Common myeloid progenitor, CD34-positive (primary cell): ENCODE data around the gene NAA20.

Source experiments
- CTCF ChIA-PET: fragments of 350-600 bp; sonication (Branson Sonifier 250); formaldehyde crosslinking; loops from one replicate; lab custom pipeline; 2021; ENCODE audit warnings: antibody characterized with exemption; lab: Charles Lee
- POLR2A ChIA-PET: fragments of 350-600 bp; sonication (Branson Sonifier 250); formaldehyde crosslinking; loops from one replicate; lab custom pipeline; 2021; ENCODE audit warnings: antibody characterized with exemption; lab: Charles Lee
- DNase-seq, 3 donors: peaks; one replicate each; pipeline versions ENCODE4 v3.0.0 to v3.0.0-alpha.2; 2013
- H3K27ac ChIP-seq, 2 experiments: 1 replicate in 1 of 2; 2 replicates in 1 of 2; pipeline ENCODE4 v1.7.0; 2013; ENCODE audit warnings: inconsistent platforms in 2 of 2, low read length in 2 of 2, mild to moderate bottlenecking in 2 of 2, low read depth in 1 of 2, moderate library complexity in 1 of 2; ENCODE audit not compliant: severe bottlenecking in 2 of 2, insufficient read depth in 1 of 2, poor library complexity in 1 of 2
- H3K27me3 ChIP-seq, 5 experiments: replicated peaks in 2 of 5; 1 replicate in 3 of 5; 2 replicates in 2 of 5; pipeline versions ENCODE4 v1.6.1 to v1.7.0; 2013; ENCODE audit warnings: low read length in 4 of 5, mild to moderate bottlenecking in 2 of 5, moderate library complexity in 2 of 5, inconsistent platforms in 1 of 5; ENCODE audit not compliant: insufficient read depth in 5 of 5, control insufficient read depth in 4 of 5
- H3K36me3 ChIP-seq, 4 experiments: 1 replicate in 2 of 4; 2 replicates in 2 of 4; pipeline versions ENCODE4 v1.6.1 to v1.7.0; 2013; ENCODE audit warnings: low read length in 3 of 4, control low read depth in 1 of 4, mild to moderate bottlenecking in 1 of 4; ENCODE audit not compliant: control insufficient read depth in 4 of 4, insufficient read depth in 4 of 4
- H3K4me1 ChIP-seq, 4 experiments: 1 replicate in 3 of 4; 2 replicates in 1 of 4; pipeline versions ENCODE4 v1.6.1 to v1.7.1; 2013; ENCODE audit warnings: low read length in 3 of 4, mild to moderate bottlenecking in 3 of 4, control low read depth in 1 of 4, inconsistent platforms in 1 of 4, moderate library complexity in 1 of 4; ENCODE audit not compliant: control insufficient read depth in 4 of 4, insufficient read depth in 4 of 4; ENCODE audit errors: control extremely low read depth in 1 of 4
- H3K4me3 ChIP-seq, 7 experiments: 1 replicate in 4 of 7; 2 replicates in 3 of 7; pipeline versions ENCODE4 v1.5.1 to v1.7.0; 2013; ENCODE audit warnings: mild to moderate bottlenecking in 7 of 7, low read length in 6 of 7, moderate library complexity in 6 of 7, inconsistent platforms in 2 of 7, low read depth in 2 of 7, control low read depth in 1 of 7; ENCODE audit not compliant: insufficient read depth in 4 of 7, control insufficient read depth in 1 of 7; ENCODE audit errors: extremely low read depth in 1 of 7
- H3K9me3 ChIP-seq, 5 experiments: 1 replicate in 4 of 5; 2 replicates in 1 of 5; pipeline versions ENCODE4 v1.6.1 to v1.7.1; 2013; ENCODE audit warnings: low read length in 4 of 5, mild to moderate bottlenecking in 2 of 5, inconsistent platforms in 1 of 5, low read depth in 1 of 5, moderate library complexity in 1 of 5; ENCODE audit not compliant: control insufficient read depth in 4 of 5, insufficient read depth in 2 of 5; ENCODE audit errors: control extremely low read depth in 1 of 5
- WGBS: methylation state at CpG from one replicate; pipeline ENCODE4 v1.1.5; 2013; ENCODE audit not compliant: insufficient coverage; 5-methylcytosine and 5-hydroxymethylcytosine counted together

The NAA20 gene

GRCh38 chr20:19990850-19991249 is 26.3 kb upstream of the NAA20 start:
- ChIA-PET POLR2A (no interaction called here), CTCF (interaction anchor here (0.8 to 3.7 kb wide), 5 partner anchors 8 to 174 kb away, joined by 3 to 9 read pairs (median 4); no protein-coding TSS in a partner anchor)
- Histone ChIP-seq H3K27me3 (no peaks in the 10 kb centered on the region), H3K36me3 (no peaks in the 10 kb centered on the region), H3K27ac (no peak overlapping the region), H3K4me3 (no peak overlapping the region), H3K4me1 (no peaks in the 10 kb centered on the region), H3K9me3 (no peaks in the 10 kb centered on the region)
- no peak for DNase-seq
- WGBS, result 95% methylated on average over 4 of the region's 5 CpGs

- no peaks in the 10 kb centered on the region for H3K4me1 ChIP-seq
- no peak overlapping the region for H3K4me3 ChIP-seq
- no peak for DNase-seq
- H3K36me3 ChIP-seq, result no peaks in the 10 kb centered on the region
- no CpG with 5 or more reads among the region's 1 CpG for WGBS
- ChIA-PET CTCF (interaction anchor here (0.8 to 3.7 kb wide), 6 partner anchors 9 to 174 kb away, joined by 3 to 9 read pairs (median 4); no protein-coding TSS in a partner anchor), POLR2A (no interaction called here)
- H3K9me3 ChIP-seq, result no peaks in the 10 kb centered on the region
- no peak overlapping the region for H3K27ac ChIP-seq
- H3K27me3 ChIP-seq, result no peaks in the 10 kb centered on the region
These were observed 25.9 kb upstream of the NAA20 start for GRCh38 chr20:19991308-19991707.

- WGBS, result 80% methylated on average over 1 of the region's 2 CpGs
- DNase-seq, result no peak
- ChIA-PET POLR2A (no interaction called here), CTCF (interaction anchor here (0.9 to 3.7 kb wide), 6 partner anchors 9 to 89 kb away, joined by 3 to 9 read pairs (median 4); no protein-coding TSS in a partner anchor)
- H3K27me3 ChIP-seq, result no peaks in the 10 kb centered on the region
- H3K36me3 ChIP-seq, result no peaks in the 10 kb centered on the region
- no peak overlapping the region for H3K27ac ChIP-seq
- no peak overlapping the region for H3K4me3 ChIP-seq
- H3K9me3 ChIP-seq, result no peaks in the 10 kb centered on the region
- H3K4me1 ChIP-seq, result no peaks in the 10 kb centered on the region
These were observed 25.3 kb upstream of the NAA20 start for GRCh38 chr20:19991854-19992253.

GRCh38 chr20:19992996-19993908 is 23.9 kb upstream of the NAA20 start:
- WGBS, result 96% methylated on average over 8 of the region's 14 CpGs
- ChIA-PET CTCF (interaction anchor here (0.7 to 3.7 kb wide), 19 partner anchors 11 to 208 kb away, joined by 3 to 51 read pairs (median 5); no protein-coding TSS in a partner anchor), POLR2A (no interaction called here)
- Histone ChIP-seq H3K4me3 (no peak overlapping the region), H3K27me3 (no peaks in the 10 kb centered on the region), H3K36me3 (peaks cover 0 to 3% (median 0%) of the 10 kb centered on the region in 4 experiments), H3K9me3 (no peaks in the 10 kb centered on the region), H3K4me1 (no peaks in the 10 kb centered on the region), H3K27ac (no peak overlapping the region)
- no peak for DNase-seq

- H3K36me3 ChIP-seq, result peaks cover 0 to 3% (median 0%) of the 10 kb centered on the region in 4 experiments
- H3K9me3 ChIP-seq, result no peaks in the 10 kb centered on the region
- DNase-seq, result no peak
- H3K4me3 ChIP-seq, result no peak overlapping the region
- H3K27ac ChIP-seq, result no peak overlapping the region
- ChIA-PET CTCF (interaction anchor here (0.7 to 3.7 kb wide), 23 partner anchors 10 to 297 kb away, joined by 3 to 51 read pairs (median 5); no protein-coding TSS in a partner anchor), POLR2A (no interaction called here)
- H3K4me1 ChIP-seq, result peaks cover 0 to 3% (median 0%) of the 10 kb centered on the region in 4 experiments
- no peaks in the 10 kb centered on the region for H3K27me3 ChIP-seq
- WGBS, result 99% methylated on average over 10 of the region's 12 CpGs
These were observed 23.0 kb upstream of the NAA20 start for GRCh38 chr20:19993958-19994669.

- ChIA-PET CTCF (interaction anchor here (0.6 to 3.3 kb wide), 14 partner anchors 9 to 1600 kb away, joined by 3 to 51 read pairs (median 6); no protein-coding TSS in a partner anchor), POLR2A (no interaction called here)
- Histone ChIP-seq H3K9me3 (no peaks in the 10 kb centered on the region), H3K27me3 (no peaks in the 10 kb centered on the region), H3K4me1 (peaks cover 1 to 16% (median 7%) of the 10 kb centered on the region in 4 experiments), H3K36me3 (peaks cover 0 to 3% (median 0%) of the 10 kb centered on the region in 4 experiments), H3K4me3 (no peak overlapping the region), H3K27ac (no peak overlapping the region)
- WGBS, result no CpG with 5 or more reads among the region's 5 CpGs
- peak; percentile 59 to 78 (median 74) for DNase-seq
These were observed 21.8 kb upstream of the NAA20 start for GRCh38 chr20:19995220-19995863.
